ENCODE data around the gene MRPL52. TPM values are rescaled to one million over a fixed set of nuclear protein-coding genes. Genes with fewer than 3 reads are reported as not detected.

The MRPL52 gene
- total and polyA plus RNA-seq, 2 of the 13 experiments (the other 11 are each of a cell fraction or from before 2014, with no cell fraction given) = 118 to 329 TPM

DNA sequence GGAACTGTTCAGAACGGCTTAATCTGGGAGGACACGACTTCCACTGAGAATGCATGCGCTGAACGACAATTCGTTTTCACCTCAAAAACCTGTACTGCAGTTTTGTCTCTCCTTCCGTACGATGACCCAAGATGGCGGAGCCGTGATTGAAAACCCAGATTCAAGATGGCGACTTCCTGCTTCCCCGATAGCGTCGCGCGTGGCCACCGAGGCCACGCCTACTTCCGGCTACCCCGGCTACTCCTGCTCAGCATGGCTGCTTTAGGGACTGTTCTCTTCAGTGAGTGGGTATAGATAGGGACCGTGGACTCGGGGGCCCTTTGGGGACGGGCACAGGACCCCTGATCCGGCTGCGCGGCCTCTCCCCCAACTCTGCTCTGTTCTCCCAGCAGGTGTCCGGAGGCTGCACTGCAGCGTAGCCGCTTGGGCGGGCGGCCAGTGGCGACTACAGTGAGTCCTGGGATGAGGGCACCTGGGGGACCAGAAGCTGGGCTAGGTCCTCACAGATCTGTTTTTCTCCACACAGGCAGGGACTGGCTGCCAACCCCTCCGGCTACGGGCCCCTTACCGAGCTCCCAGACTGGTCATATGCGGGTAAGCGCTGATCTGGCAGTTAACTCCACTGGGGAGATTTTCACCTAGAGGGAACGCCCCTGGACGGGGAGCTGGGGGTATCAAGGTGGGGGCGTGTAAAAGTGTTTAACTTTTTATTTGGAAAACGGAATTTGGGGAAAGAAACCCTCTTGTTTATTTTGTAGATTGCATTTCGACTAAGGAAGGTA, at the start of gene MRPL52 (continued):
- TF ChIP-seq AHR (CRISPR knock-in tag; IDR thresholded peaks at IDR 0.05) (peak; percentile 78; the same call in 1 of the 2 replicates), YEATS2 (CRISPR knock-in tag; IDR thresholded peaks at IDR 0.05; ENCODE audit: borderline replicate concordance) (peak; percentile 87; the same call in 1 of the 2 replicates), CBX2 (IDR thresholded peaks at IDR 0.05; ENCODE audit: low read depth, low read length) (no peak; the same call in 1 of the 2 replicates), CBX2 (CRISPR knock-in tag; IDR thresholded peaks at IDR 0.05; ENCODE audit: low read depth) (0 out of 2 replicates have a peak, but pooled peaks have one; percentile 63), ZNF143 (CRISPR knock-in tag; IDR thresholded peaks at IDR 0.05) (peak; percentile 50; the same call in 1 of the 2 replicates), ZNF782 (CRISPR knock-in tag; IDR thresholded peaks at IDR 0.05; ENCODE audit: borderline replicate concordance) (peak; percentile 95), SMC3 (IDR thresholded peaks at IDR 0.05; ENCODE audit: low read length) (no peak), ZNF138 (CRISPR knock-in tag; IDR thresholded peaks at IDR 0.05; ENCODE audit: low read depth) (no peak), ZNF160 (CRISPR knock-in tag; IDR thresholded peaks at IDR 0.05) (peak; percentile 66; the same call in 1 of the 2 replicates), ZNF383 (CRISPR knock-in tag; IDR thresholded peaks at IDR 0.05; ENCODE audit: borderline replicate concordance) (peak; percentile 89; the same call in 1 of the 2 replicates), ZFP36L2 (CRISPR knock-in tag; IDR thresholded peaks at IDR 0.05) (no peak), U2AF1 (optimal IDR thresholded peaks at IDR 0.05; ENCODE audit: low read depth, low read length) (no peak), KDM1A (CRISPR knock-in tag; IDR thresholded peaks at IDR 0.05) (no peak), ZNF570 (CRISPR knock-in tag; IDR thresholded peaks at IDR 0.05; ENCODE audit: borderline replicate concordance) (peak; percentile 77; the same call in 1 of the 2 replicates), EZH2 (conservative IDR thresholded peaks at IDR 0.05; ENCODE audit: low read depth, low read length) (peak; percentile 54; the same call in 1 of the 2 replicates), MBNL3 (CRISPR knock-in tag; conservative IDR thresholded peaks at IDR 0.05) (no peak), JUND (CRISPR knock-in tag; IDR thresholded peaks at IDR 0.05) (no peak), SRSF9 (IDR thresholded peaks at IDR 0.05; ENCODE audit: borderline replicate concordance, insufficient read depth, low read depth, low read length, poor library complexity, severe bottlenecking) (no peak), SMAD1 (CRISPR knock-in tag; IDR thresholded peaks at IDR 0.05; ENCODE audit: borderline replicate concordance, low read depth) (peak; percentile 67; the same call in 1 of the 2 replicates), ZNF441 (CRISPR knock-in tag; IDR thresholded peaks at IDR 0.05; ENCODE audit: borderline replicate concordance) (peak; percentile 79), ZNF451 (CRISPR knock-in tag; IDR thresholded peaks at IDR 0.05) (peak; percentile 83; the same call in 1 of the 2 replicates), SP5 (CRISPR knock-in tag; IDR thresholded peaks at IDR 0.05; ENCODE audit: borderline replicate concordance, low read depth) (peak; percentile 60; the same call in 1 of the 2 replicates), TP53 (CRISPR knock-in tag; conservative IDR thresholded peaks at IDR 0.05) (no peak), ATF1 (CRISPR knock-in tag; IDR thresholded peaks at IDR 0.05) (no peak; the same call in 1 of the 2 replicates), MIER2 (CRISPR knock-in tag; IDR thresholded peaks at IDR 0.05) (peak; percentile 71; the same call in 1 of the 2 replicates), HDAC1 (CRISPR knock-in tag; IDR thresholded peaks at IDR 0.05) (peak; percentile 93), ZNF672 (CRISPR knock-in tag; IDR thresholded peaks at IDR 0.05) (no peak), SP2 (CRISPR knock-in tag; IDR thresholded peaks at IDR 0.05) (0 out of 2 replicates have a peak, but pooled peaks have one; percentile 50)
- TF ChIP-seq, protein P1, sequence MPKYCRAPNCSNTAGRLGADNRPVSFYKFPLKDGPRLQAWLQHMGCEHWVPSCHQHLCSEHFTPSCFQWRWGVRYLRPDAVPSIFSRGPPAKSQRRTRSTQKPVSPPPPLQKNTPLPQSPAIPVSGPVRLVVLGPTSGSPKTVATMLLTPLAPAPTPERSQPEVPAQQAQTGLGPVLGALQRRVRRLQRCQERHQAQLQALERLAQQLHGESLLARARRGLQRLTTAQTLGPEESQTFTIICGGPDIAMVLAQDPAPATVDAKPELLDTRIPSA (CRISPR knock-in tag; IDR thresholded peaks at IDR 0.05; ENCODE audit: borderline replicate concordance) = peak; percentile 59; the same call in 1 of the 2 replicates
- TF ChIP-seq, protein P2, sequence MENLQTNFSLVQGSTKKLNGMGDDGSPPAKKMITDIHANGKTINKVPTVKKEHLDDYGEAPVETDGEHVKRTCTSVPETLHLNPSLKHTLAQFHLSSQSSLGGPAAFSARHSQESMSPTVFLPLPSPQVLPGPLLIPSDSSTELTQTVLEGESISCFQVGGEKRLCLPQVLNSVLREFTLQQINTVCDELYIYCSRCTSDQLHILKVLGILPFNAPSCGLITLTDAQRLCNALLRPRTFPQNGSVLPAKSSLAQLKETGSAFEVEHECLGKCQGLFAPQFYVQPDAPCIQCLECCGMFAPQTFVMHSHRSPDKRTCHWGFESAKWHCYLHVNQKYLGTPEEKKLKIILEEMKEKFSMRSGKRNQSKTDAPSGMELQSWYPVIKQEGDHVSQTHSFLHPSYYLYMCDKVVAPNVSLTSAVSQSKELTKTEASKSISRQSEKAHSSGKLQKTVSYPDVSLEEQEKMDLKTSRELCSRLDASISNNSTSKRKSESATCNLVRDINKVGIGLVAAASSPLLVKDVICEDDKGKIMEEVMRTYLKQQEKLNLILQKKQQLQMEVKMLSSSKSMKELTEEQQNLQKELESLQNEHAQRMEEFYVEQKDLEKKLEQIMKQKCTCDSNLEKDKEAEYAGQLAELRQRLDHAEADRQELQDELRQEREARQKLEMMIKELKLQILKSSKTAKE (CRISPR knock-in tag; IDR thresholded peaks at IDR 0.05; ENCODE audit: borderline replicate concordance) = no peak

All from HepG2 (cell line).